ENCODE data around the gene COL19A1. TPM values are rescaled to one million over a fixed set of nuclear protein-coding genes. Genes with fewer than 3 reads are reported as not detected.

Gene COL19A1
- total RNA-seq, 1 donor from 2014 or later = not detected

GRCh38 chr6:70028926-70029325, 162.6 kb downstream of the COL19A1 start:
- Histone ChIP-seq H3K27me3 (ENCODE audit: control insufficient read depth, insufficient read depth, low read length) (no peaks in the 10 kb centered on the region), H3K4me3 (ENCODE audit: low read depth, low read length) (no peak overlapping the region), H3K36me3 (ENCODE audit: control insufficient read depth, insufficient read depth, low read length) (no peaks in the 10 kb centered on the region)
- DNase-seq (ENCODE audit: low read depth) = no peak
- no peak for FAIRE-seq
- TF ChIP-seq CTCF (IDR thresholded peaks at IDR 0.05; ENCODE audit: insufficient read depth, low read length, severe bottlenecking) = no peak

- DNase-seq (ENCODE audit: low read depth) (no peak), FAIRE-seq (no peak)
- TF ChIP-seq CTCF (IDR thresholded peaks at IDR 0.05; ENCODE audit: insufficient read depth, low read length, severe bottlenecking) = no peak
- H3K36me3 ChIP-seq (ENCODE audit: control insufficient read depth, insufficient read depth, low read length) = no peaks in the 10 kb centered on the region
- no peak overlapping the region for H3K4me3 ChIP-seq (ENCODE audit: low read depth, low read length)
- no peaks in the 10 kb centered on the region for H3K27me3 ChIP-seq (ENCODE audit: control insufficient read depth, insufficient read depth, low read length)
These were observed 167.4 kb downstream of the COL19A1 start for GRCh38 chr6:70033781-70034180.

GRCh38 chr6:70037445-70037844, 171.1 kb downstream of the COL19A1 start:
- Histone ChIP-seq H3K27me3 (ENCODE audit: control insufficient read depth, insufficient read depth, low read length) (no peaks in the 10 kb centered on the region), H3K4me3 (ENCODE audit: low read depth, low read length) (no peak overlapping the region), H3K36me3 (ENCODE audit: control insufficient read depth, insufficient read depth, low read length) (no peaks in the 10 kb centered on the region)
- FAIRE-seq (no peak), DNase-seq (ENCODE audit: low read depth) (no peak)
- TF ChIP-seq CTCF (IDR thresholded peaks at IDR 0.05; ENCODE audit: insufficient read depth, low read length, severe bottlenecking) = no peak

GRCh38 chr6:70040766-70041165, 174.4 kb downstream of the COL19A1 start:
- DNase-seq (ENCODE audit: low read depth) (no peak), FAIRE-seq (no peak)
- no peaks in the 10 kb centered on the region for H3K27me3 ChIP-seq (ENCODE audit: control insufficient read depth, insufficient read depth, low read length)
- no peaks in the 10 kb centered on the region for H3K36me3 ChIP-seq (ENCODE audit: control insufficient read depth, insufficient read depth, low read length)
- no peak for TF ChIP-seq CTCF (IDR thresholded peaks at IDR 0.05; ENCODE audit: insufficient read depth, low read length, severe bottlenecking)
- no peak overlapping the region for H3K4me3 ChIP-seq (ENCODE audit: low read depth, low read length)

- H3K27me3 ChIP-seq (ENCODE audit: control insufficient read depth, insufficient read depth, low read length) = no peaks in the 10 kb centered on the region
- FAIRE-seq (no peak), DNase-seq (ENCODE audit: low read depth) (no peak)
- no peaks in the 10 kb centered on the region for H3K36me3 ChIP-seq (ENCODE audit: control insufficient read depth, insufficient read depth, low read length)
- no peak for TF ChIP-seq CTCF (IDR thresholded peaks at IDR 0.05; ENCODE audit: insufficient read depth, low read length, severe bottlenecking)
- no peak overlapping the region for H3K4me3 ChIP-seq (ENCODE audit: low read depth, low read length)
These were observed 175.1 kb downstream of the COL19A1 start for GRCh38 chr6:70041411-70041810.

- FAIRE-seq = no peak
- DNase-seq (ENCODE audit: low read depth) = no peak
- Histone ChIP-seq H3K36me3 (ENCODE audit: control insufficient read depth, insufficient read depth, low read length) (no peaks in the 10 kb centered on the region), H3K27me3 (ENCODE audit: control insufficient read depth, insufficient read depth, low read length) (no peaks in the 10 kb centered on the region), H3K4me3 (ENCODE audit: low read depth, low read length) (no peak overlapping the region)
- no peak for TF ChIP-seq CTCF (IDR thresholded peaks at IDR 0.05; ENCODE audit: insufficient read depth, low read length, severe bottlenecking)
These were observed 179.1 kb downstream of the COL19A1 start for GRCh38 chr6:70045413-70045812.

Measured in bronchial epithelial cell (primary cell).